ENCODE results near the gene NAMPT. TPM values are rescaled to one million over a fixed set of nuclear protein-coding genes. Genes with fewer than 3 reads are reported as not detected.
A peak's percentile ranks its signal among the peaks of the same experiment; 100 is the strongest.

Gene NAMPT
- total and polyA plus RNA-seq, 9 of the 15 experiments (the other 6 are each of a cell fraction or from before 2014, with no cell fraction given) = 41.1 to 160 (median 106) TPM

DNA sequence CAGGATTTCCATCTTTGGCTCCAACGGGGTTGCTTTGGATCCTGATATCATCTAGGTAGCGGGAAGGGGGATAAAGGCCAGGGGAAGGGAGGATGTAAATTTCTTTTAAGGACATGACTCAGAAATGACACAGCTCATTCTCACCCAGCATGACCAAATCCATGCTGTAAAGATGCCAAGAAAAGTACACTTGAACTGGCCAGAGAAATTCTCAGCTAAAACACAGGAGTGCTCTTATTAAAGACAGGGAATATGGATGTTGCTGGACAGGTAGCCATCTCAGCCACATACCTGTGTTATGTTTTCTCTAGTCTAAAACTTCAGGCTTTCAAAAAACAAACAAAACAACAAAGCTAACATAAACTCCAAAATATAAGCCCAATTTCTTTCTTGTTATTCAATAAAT lies 68.3 kb downstream of the NAMPT start:
- DNase-seq (ENCODE audit: extremely low read depth in 1 of 4, low spot score in 3 of 4) (peak; percentile 51 to 91 (median 72)), ATAC-seq (peak; percentile 97), FAIRE-seq (peak; percentile 85)
- no peaks in the 10 kb centered on the region for H3K9me3 ChIP-seq (replicated peaks; ENCODE audit: control insufficient read depth, insufficient read depth, low read depth, low read length)
- H3K9me1 ChIP-seq (ENCODE audit: control insufficient read depth, insufficient read depth, low read length) = no peaks in the 10 kb centered on the region
- H3K79me2 ChIP-seq (ENCODE audit: control insufficient read depth, insufficient read depth, low read length) = no peaks in the 10 kb centered on the region
- peak overlapping the region; percentile 54 for H3K4me2 ChIP-seq (ENCODE audit: insufficient read depth, low read length)
- H3K9ac ChIP-seq (ENCODE audit: insufficient read depth in 1 of 2, low read depth in 2 of 2, low read length in 2 of 2) = peak overlapping the region in 1 of 2 experiments; percentile 21; a peak in 2 of 4 replicates
- intact Hi-C loops (cut with micrococcal nuclease) = no loop called here
- peak overlapping the region; percentile 64 for H2AFZ ChIP-seq (ENCODE audit: low read depth, low read length)
- no peaks in the 10 kb centered on the region for H3K36me3 ChIP-seq (ENCODE audit: control insufficient read depth, insufficient read depth, low read length)
- H4K20me1 ChIP-seq (replicated peaks; ENCODE audit: control insufficient read depth, insufficient read depth, low read length) = no peaks in the 10 kb centered on the region
- in situ Hi-C loops (cut with MboI) = no loop called here
- peaks cover 5 to 19% of the 10 kb centered on the region in 2 experiments for H3K4me1 ChIP-seq (replicated peaks in 1 of 2; ENCODE audit: control insufficient read depth in 2 of 2, insufficient read depth in 2 of 2, low read length in 2 of 2)
- H3K4me3 ChIP-seq = no peak overlapping the region
- peak overlapping the region; percentile 68; the same call in 2 of the 3 replicates for H3K27ac ChIP-seq (ENCODE audit: extremely low read depth, low read depth, low read length)
- POLR2A ChIA-PET = interaction anchor here (0.6 to 2.5 kb wide), 12 partner anchors 8 to 326 kb away, joined by 3 to 9 read pairs (median 4); no protein-coding TSS in a partner anchor
- H3K27me3 ChIP-seq (ENCODE audit: control insufficient read depth in 2 of 2, insufficient read depth in 2 of 2, low read length in 2 of 2) = no peaks in the 10 kb centered on the region
- WGBS (ENCODE audit: insufficient coverage, low coverage, missing lambda C conversion rate) = 0% methylated on average over 2 of the region's 2 CpGs
- CTCF ChIA-PET (ENCODE audit: low intra/inter-chr PET ratio) = no interaction called here
- no TSS peak for BruUV-seq (replicated peaks)
- TF ChIP-seq FOXK2 (conservative IDR thresholded peaks at IDR 0.05 in 1 of 2, IDR thresholded peaks at IDR 0.05 in 1 of 2; ENCODE audit: low read depth in 2 of 2) (peak; percentile 35 to 51; a peak in 2 of 4 replicates), CBX2 (IDR thresholded peaks at IDR 0.05; ENCODE audit: insufficient read depth, low read length, poor library complexity, severe bottlenecking) (no peak), RAD21 (CRISPR knock-in tag; conservative IDR thresholded peaks at IDR 0.05 in 1 of 2, IDR thresholded peaks at IDR 0.05 in 1 of 2) (peak; percentile 14 to 29; a peak in 3 of 4 replicates), TARDBP (IDR thresholded peaks at IDR 0.05) (no peak; the same call in 1 of the 2 replicates), RCOR1 (IDR thresholded peaks at IDR 0.05; ENCODE audit: borderline replicate concordance in 1 of 2, low read depth in 2 of 2, low read length in 2 of 2) (peak in 1 of 2 experiments; percentile 98; a peak in 2 of 4 replicates), GATAD2A (IDR thresholded peaks at IDR 0.05) (peak; percentile 74; the same call in 1 of the 2 replicates), CBX5 (IDR thresholded peaks at IDR 0.05; ENCODE audit: borderline replicate concordance, low read depth) (no peak), PTRF (tag; IDR thresholded peaks at IDR 0.05) (no peak), CTBP1 (IDR thresholded peaks at IDR 0.05; ENCODE audit: borderline replicate concordance) (peak; percentile 98), TCF7 (IDR thresholded peaks at IDR 0.05; ENCODE audit: borderline replicate concordance) (no peak), SRSF9 (IDR thresholded peaks at IDR 0.05; ENCODE audit: borderline replicate concordance, low read depth, low read length) (no peak), NR2C2 (CRISPR knock-in tag; IDR thresholded peaks at IDR 0.05) (no peak), NR2C2 (tag; IDR thresholded peaks at IDR 0.05) (peak; percentile 72; the same call in 1 of the 2 replicates), ILF3 (IDR thresholded peaks at IDR 0.05; ENCODE audit: borderline replicate concordance) (no peak), FOXM1 (IDR thresholded peaks at IDR 0.05; ENCODE audit: low read depth) (no peak), FOXM1 (CRISPR knock-in tag; IDR thresholded peaks at IDR 0.05; ENCODE audit: low read depth) (no peak), RBM25 (IDR thresholded peaks at IDR 0.05; ENCODE audit: low read depth, low read length, severe bottlenecking) (no peak), GABPA (tag; conservative IDR thresholded peaks at IDR 0.05; ENCODE audit: low read depth) (peak; percentile 65), ERF (CRISPR knock-in tag; IDR thresholded peaks at IDR 0.05) (peak; percentile 35; the same call in 1 of the 2 replicates), IRF1 (CRISPR knock-in tag; IDR thresholded peaks at IDR 0.05; ENCODE audit: borderline replicate concordance) (no peak), ZNF766 (CRISPR knock-in tag; conservative IDR thresholded peaks at IDR 0.05) (peak; percentile 92; the same call in 1 of the 2 replicates)
- TF ChIP-seq, protein P1, sequence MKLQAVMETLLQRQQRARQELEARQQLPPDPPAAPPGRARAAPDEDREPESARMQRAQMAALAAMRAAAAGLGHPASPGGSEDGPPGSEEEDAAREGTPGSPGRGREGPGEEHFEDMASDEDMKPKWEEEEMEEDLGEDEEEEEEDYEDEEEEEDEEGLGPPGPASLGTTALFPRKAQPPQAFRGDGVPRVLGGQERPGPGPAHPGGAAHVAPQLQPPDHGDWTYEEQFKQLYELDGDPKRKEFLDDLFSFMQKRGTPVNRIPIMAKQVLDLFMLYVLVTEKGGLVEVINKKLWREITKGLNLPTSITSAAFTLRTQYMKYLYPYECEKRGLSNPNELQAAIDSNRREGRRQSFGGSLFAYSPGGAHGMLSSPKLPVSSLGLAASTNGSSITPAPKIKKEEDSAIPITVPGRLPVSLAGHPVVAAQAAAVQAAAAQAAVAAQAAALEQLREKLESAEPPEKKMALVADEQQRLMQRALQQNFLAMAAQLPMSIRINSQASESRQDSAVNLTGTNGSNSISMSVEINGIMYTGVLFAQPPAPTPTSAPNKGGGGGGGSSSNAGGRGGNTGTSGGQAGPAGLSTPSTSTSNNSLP (IDR thresholded peaks at IDR 0.05; ENCODE audit: borderline replicate concordance, low read depth, low read length) = peak; percentile 95

Measured in K562 (cell line).